Left ventricle myocardium inferior (tissue), 1 donor: Measurements from ENCODE around the gene FOXM1. TPM values are rescaled to one million over a fixed set of nuclear protein-coding genes. Genes with fewer than 3 reads are reported as not detected.

Experiments
- DNase-seq: peaks from one replicate; pipeline ENCODE4 v3.0.0-alpha.2; 2020
- H3K27ac ChIP-seq: fragments of 200-600 bp; replicated peaks from 2 replicates; pipeline ENCODE4 v1.8.0; 2021
- H3K27me3 ChIP-seq: fragments of 200-600 bp; 2 replicates; pipeline ENCODE4 v1.8.0; 2021; ENCODE audit warnings: low read depth
- H3K36me3 ChIP-seq: fragments of 200-600 bp; 2 replicates; pipeline ENCODE4 v1.8.0; 2021
- H3K4me1 ChIP-seq: fragments of 200-600 bp; 2 replicates; pipeline ENCODE4 v1.8.0; 2021
- H3K4me3 ChIP-seq: fragments of 200-600 bp; 2 replicates; pipeline ENCODE4 v1.8.0; 2021; ENCODE audit warnings: mild to moderate bottlenecking, moderate library complexity
- H3K9me3 ChIP-seq: fragments of 200-600 bp; replicated peaks from 2 replicates; pipeline ENCODE4 v1.8.0; 2021
- intact Hi-C: fragments of 100-400 bp; cut with micrococcal nuclease; formaldehyde crosslinking; loops from one replicate; pipeline ENCODE4 v1.11.0; 2022
- total RNA-seq: library from RNA; stranded (reverse); fragmentation: NEBNext Ultra II Directional; extraction: Animal tissue kit (Norgen Biotek cat#: 25700); gene quantifications from one replicate; pipeline ENCODE4 v1.2.1, GENCODE V29; 2021
- TF ChIP-seq, protein P1 (sequence below): fragments of 200-600 bp; IDR thresholded peaks from 2 replicates; pipeline ENCODE4 v1.8.0; 2021; ENCODE audit warnings: antibody characterized with exemption, mild to moderate bottlenecking, borderline replicate concordance
- donor health status: DM: no; HTN: yes; CAD: no; lungs with severe emphysema.

FOXM1 gene
- total RNA-seq, 1 donor from 2014 or later: 0.71 TPM

DNA sequence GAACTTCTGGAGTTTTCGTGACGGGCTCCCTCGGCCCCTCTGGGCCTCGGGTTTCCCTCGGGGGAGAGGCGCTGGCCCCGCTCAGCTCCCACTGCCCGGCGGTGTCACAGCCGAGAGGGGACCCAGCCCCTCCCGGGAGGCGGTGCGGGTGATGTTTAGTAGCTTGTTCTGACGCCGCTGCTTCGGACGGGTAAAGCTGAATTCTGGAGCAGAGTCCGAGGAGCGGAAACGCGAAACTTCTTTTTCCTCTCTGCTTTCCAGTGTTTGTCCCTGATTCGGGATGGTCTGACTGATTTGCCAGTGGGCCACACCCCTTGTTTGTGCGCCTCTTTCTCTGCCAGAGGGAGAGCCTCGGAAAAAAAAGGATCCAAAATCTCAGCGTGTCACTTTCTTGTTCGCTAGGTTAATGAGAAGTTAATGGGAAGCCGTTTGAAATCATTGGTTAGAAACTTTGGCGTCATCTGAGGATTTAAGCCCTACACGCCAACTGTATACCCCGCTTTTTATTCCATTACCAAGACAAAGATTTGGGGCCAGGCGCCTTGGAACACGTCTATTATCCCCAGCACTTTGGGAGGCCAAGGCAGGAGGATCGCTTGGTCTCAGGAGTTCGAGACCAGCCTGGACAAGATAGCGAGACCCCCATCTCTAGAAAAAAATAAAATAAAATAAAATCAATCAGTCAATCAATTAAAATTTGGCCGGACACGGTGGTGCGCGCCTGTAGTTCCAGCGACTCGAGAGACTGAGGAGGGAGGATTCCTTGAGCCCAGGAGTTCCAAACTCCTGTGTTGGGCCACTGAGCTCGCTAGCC is 14.5 kb upstream of the FOXM1 start:
- TF ChIP-seq, protein P1, sequence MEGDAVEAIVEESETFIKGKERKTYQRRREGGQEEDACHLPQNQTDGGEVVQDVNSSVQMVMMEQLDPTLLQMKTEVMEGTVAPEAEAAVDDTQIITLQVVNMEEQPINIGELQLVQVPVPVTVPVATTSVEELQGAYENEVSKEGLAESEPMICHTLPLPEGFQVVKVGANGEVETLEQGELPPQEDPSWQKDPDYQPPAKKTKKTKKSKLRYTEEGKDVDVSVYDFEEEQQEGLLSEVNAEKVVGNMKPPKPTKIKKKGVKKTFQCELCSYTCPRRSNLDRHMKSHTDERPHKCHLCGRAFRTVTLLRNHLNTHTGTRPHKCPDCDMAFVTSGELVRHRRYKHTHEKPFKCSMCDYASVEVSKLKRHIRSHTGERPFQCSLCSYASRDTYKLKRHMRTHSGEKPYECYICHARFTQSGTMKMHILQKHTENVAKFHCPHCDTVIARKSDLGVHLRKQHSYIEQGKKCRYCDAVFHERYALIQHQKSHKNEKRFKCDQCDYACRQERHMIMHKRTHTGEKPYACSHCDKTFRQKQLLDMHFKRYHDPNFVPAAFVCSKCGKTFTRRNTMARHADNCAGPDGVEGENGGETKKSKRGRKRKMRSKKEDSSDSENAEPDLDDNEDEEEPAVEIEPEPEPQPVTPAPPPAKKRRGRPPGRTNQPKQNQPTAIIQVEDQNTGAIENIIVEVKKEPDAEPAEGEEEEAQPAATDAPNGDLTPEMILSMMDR: no peak
- Histone ChIP-seq H3K36me3 (no peaks in the 10 kb centered on the region), H3K27me3 (no peaks in the 10 kb centered on the region), H3K27ac (peak overlapping the region; percentile 90), H3K9me3 (no peaks in the 10 kb centered on the region), H3K4me3 (peak overlapping the region; percentile 89), H3K4me1 (peaks cover 41% of the 10 kb centered on the region)
- intact Hi-C loops: no loop called here
- peak; percentile 51 for DNase-seq

DNA sequence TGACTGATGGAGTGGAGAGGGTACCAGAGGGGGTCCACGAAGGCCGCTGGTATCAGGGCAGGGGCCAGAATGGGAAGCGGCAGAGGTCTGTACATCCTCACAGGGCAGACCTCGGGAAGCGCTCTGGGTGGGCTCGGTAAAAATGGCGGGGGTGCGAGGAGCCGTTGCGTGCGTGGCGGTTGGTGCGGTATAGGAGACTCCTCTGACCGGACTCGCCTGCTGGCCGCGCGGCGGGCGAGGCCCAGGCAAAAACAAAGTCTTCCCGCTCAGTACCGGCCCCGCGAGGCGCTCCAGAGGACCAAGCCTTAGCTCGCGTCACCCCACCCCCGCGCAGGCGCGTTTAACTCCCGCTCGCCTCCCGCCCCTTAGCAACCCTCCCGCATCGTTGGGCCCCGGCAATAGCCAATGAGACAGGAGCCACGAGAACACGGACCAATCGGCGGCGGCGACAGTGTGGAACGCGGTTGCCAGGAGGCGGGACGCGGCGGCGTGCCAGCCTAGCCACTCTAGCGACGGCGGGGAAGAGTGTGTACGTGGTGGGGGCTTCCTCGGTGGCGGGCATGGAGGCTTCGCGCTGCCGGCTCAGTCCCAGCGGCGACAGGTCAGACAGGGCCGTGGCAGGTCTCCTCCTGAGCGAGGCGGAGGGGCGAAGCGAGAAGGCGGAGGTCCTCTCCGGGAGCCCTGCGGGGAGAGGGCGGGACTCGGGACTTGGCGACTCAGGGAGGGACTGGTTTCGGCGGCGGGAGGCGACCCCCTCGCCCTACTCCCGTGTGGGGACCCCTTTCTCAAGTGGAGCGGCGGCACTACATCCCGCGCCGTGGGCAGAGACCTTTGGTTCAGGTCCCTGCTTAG is 13.6 kb upstream of the FOXM1 start, which contains the start of gene TULP3:
Gene TULP3, plus strand, starts transcription at position 504 of the 852 bp plus-strand sequence. Its CDS starts 57 bp downstream, at position 561.
- TF ChIP-seq, protein P1: peak; percentile 22
- peak within 1 kb of the TSS; percentile 90 for H3K27ac ChIP-seq
- H3K27me3 ChIP-seq: no peaks in the 10 kb centered on the region
- H3K36me3 ChIP-seq: no peaks in the 10 kb centered on the region
- intact Hi-C loops: no loop called here
- H3K4me3 ChIP-seq: peak within 1 kb of the TSS; percentile 89
- no peaks in the 10 kb centered on the region for H3K9me3 ChIP-seq
- DNase-seq: peak; percentile 99
- H3K4me1 ChIP-seq: peaks cover 35% of the 10 kb centered on the region

DNA sequence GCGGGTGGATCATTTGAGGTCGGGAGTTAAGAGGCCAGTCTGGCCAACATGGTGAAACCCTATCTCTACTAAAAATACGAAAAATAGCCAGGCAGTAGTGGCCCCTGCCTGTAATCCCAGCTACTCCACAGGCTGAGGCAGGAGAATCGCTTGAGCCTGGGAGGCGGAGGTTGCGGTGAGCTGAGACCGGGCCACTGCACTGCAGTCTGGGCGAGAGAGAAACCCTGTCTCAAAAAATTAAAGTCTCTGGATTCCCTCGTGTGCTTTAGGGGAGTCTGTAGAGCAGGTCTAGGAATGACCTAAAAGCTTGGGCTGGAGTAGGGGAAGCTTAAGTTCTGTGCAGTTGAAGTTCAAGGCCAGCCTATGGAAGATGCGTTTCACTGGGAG is 13.0 kb upstream of the FOXM1 start:
- intact Hi-C loops: no loop called here
- peak overlapping the region; percentile 89 for H3K4me3 ChIP-seq
- no peaks in the 10 kb centered on the region for H3K36me3 ChIP-seq
- TF ChIP-seq, protein P1: no peak
- peak overlapping the region; percentile 90 for H3K27ac ChIP-seq
- no peaks in the 10 kb centered on the region for H3K27me3 ChIP-seq
- H3K9me3 ChIP-seq: no peaks in the 10 kb centered on the region
- DNase-seq: no peak
- peaks cover 31% of the 10 kb centered on the region for H3K4me1 ChIP-seq

DNA sequence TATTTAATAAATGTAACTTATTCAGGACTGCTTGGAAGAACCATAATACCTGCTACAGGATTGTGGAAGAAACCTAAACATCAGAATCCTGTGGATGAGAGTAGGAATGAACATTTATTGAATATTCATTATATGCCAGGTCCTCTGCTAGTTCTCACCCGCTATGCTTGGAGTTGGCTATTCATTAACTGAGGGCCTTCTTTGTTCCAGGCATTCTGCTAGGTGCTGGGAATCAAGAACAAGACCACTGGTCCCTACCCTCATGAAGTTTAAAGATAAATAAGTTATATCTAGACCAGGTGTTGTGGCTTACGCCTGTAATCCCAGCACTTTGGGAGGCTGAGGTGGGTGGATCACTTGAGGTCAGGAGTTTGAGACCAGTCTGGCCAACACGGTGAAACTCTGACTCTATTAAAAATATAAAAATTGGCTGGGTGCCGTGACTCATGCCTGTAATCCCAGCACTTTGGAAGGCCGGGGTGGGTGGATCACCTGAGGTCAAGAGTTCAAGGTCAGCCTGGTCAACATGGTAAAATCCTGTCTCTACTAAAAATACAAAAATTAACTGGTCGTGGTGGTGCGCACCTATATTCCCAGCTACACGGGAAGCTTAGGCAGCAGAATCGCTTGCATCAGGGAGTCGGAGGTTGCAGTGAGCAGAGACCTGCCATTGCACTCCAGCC is 9.9 kb upstream of the FOXM1 start:
- DNase-seq: no peak
- H3K9me3 ChIP-seq: no peaks in the 10 kb centered on the region
- H3K36me3 ChIP-seq: no peaks in the 10 kb centered on the region
- TF ChIP-seq, protein P1: no peak
- no peak overlapping the region for H3K27ac ChIP-seq
- intact Hi-C loops: no loop called here
- no peak overlapping the region for H3K4me3 ChIP-seq
- peaks cover 16% of the 10 kb centered on the region for H3K4me1 ChIP-seq
- H3K27me3 ChIP-seq: no peaks in the 10 kb centered on the region

DNA sequence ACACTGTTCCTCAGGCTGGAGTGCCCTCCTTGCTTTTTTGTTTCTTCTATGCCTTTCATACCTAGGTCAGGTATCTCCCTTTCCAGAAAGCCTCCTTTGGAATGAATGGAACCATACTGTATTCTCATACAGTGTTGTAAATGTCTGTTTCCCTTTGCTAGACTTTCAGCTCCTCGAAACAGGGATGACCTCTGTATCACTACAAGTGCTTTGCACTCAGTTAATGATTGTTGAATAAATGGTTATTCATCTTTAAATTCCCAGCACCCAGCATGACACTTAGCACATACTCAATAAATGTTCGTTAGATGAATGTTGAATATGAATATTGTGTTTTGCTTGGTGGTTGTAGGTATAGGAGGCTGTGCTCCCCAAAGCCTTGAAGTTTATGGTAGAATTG is 7.8 kb upstream of the FOXM1 start:
- Histone ChIP-seq H3K27ac (no peak overlapping the region), H3K27me3 (no peaks in the 10 kb centered on the region), H3K4me3 (no peak overlapping the region), H3K4me1 (no peaks in the 10 kb centered on the region), H3K36me3 (no peaks in the 10 kb centered on the region), H3K9me3 (no peaks in the 10 kb centered on the region)
- DNase-seq: no peak
- intact Hi-C loops: no loop called here
- TF ChIP-seq, protein P1: no peak
